ENCODE measurements around the gene MRPL3.

DNA sequence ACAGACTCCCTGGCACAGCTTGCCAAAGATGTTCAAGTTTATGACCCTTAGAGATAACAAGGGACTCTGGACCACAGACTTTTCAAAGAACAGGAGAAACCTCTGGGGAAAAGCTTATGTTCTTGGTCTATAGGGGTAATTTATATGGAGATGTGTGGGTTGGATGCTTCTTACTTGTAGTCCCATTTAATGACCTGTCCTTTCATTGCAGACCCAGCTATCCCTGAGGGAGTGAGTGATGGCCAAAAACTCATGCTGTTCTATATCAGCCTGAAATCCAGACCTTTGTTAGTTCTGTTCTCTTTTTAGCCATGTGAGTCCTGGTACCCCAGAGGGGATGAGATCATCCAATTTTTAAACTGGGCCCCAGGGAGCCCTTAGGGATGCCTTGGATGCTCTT, 43.7 kb upstream of the MRPL3 start:
- no peak for TF ChIP-seq POLR2AphosphoS5 (IDR thresholded peaks at IDR 0.05; ENCODE audit: low read depth)
- TF ChIP-seq, protein P1, sequence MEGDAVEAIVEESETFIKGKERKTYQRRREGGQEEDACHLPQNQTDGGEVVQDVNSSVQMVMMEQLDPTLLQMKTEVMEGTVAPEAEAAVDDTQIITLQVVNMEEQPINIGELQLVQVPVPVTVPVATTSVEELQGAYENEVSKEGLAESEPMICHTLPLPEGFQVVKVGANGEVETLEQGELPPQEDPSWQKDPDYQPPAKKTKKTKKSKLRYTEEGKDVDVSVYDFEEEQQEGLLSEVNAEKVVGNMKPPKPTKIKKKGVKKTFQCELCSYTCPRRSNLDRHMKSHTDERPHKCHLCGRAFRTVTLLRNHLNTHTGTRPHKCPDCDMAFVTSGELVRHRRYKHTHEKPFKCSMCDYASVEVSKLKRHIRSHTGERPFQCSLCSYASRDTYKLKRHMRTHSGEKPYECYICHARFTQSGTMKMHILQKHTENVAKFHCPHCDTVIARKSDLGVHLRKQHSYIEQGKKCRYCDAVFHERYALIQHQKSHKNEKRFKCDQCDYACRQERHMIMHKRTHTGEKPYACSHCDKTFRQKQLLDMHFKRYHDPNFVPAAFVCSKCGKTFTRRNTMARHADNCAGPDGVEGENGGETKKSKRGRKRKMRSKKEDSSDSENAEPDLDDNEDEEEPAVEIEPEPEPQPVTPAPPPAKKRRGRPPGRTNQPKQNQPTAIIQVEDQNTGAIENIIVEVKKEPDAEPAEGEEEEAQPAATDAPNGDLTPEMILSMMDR (IDR thresholded peaks at IDR 0.05; ENCODE audit: insufficient read depth, low read length) = no peak
- TF ChIP-seq, protein P2, sequence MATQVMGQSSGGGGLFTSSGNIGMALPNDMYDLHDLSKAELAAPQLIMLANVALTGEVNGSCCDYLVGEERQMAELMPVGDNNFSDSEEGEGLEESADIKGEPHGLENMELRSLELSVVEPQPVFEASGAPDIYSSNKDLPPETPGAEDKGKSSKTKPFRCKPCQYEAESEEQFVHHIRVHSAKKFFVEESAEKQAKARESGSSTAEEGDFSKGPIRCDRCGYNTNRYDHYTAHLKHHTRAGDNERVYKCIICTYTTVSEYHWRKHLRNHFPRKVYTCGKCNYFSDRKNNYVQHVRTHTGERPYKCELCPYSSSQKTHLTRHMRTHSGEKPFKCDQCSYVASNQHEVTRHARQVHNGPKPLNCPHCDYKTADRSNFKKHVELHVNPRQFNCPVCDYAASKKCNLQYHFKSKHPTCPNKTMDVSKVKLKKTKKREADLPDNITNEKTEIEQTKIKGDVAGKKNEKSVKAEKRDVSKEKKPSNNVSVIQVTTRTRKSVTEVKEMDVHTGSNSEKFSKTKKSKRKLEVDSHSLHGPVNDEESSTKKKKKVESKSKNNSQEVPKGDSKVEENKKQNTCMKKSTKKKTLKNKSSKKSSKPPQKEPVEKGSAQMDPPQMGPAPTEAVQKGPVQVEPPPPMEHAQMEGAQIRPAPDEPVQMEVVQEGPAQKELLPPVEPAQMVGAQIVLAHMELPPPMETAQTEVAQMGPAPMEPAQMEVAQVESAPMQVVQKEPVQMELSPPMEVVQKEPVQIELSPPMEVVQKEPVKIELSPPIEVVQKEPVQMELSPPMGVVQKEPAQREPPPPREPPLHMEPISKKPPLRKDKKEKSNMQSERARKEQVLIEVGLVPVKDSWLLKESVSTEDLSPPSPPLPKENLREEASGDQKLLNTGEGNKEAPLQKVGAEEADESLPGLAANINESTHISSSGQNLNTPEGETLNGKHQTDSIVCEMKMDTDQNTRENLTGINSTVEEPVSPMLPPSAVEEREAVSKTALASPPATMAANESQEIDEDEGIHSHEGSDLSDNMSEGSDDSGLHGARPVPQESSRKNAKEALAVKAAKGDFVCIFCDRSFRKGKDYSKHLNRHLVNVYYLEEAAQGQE (IDR thresholded peaks at IDR 0.05; ENCODE audit: insufficient replicate concordance, low read depth) = no peak
